HFFc6 (cell line): ENCODE data around the gene PGBD2. TPM values are rescaled to one million over a fixed set of nuclear protein-coding genes. Genes with fewer than 3 reads are reported as not detected.

Experiments
- total RNA-seq, 6 experiments: library from RNA; stranded (reverse); fragmentation: NEBNext Ultra II Directional; extraction: Animal tissue kit (Norgen Biotek cat#: 25700); gene quantifications; 2 replicates in 1 of 6; 3 replicates in 5 of 6; pipeline ENCODE4 v1.2.3, GENCODE V29; 2021

Gene PGBD2
- total RNA-seq, 6 experiments from 2014 or later = 3.4 to 4.7 (median 3.6) TPM

Other genes with a start within 250 kb of the PGBD2 start
- gene OR14I1, start 203.5 kb upstream of the PGBD2 start, total RNA-seq = not detected
- under 1 TPM in 4 of 6 experiments, not detected in 2; 0.14 to 0.58 (median 0.25) TPM for gene LYPD8, start 150.5 kb upstream of the PGBD2 start, total RNA-seq
- gene SH3BP5L, start 80.3 kb upstream of the PGBD2 start, total RNA-seq = 10 to 100 TPM; 29.8 to 42.1 (median 32.2) TPM
- gene ZNF672, start 68.0 kb upstream of the PGBD2 start, total RNA-seq = 10 to 100 TPM; 13.8 to 20.8 (median 17.6) TPM
- gene ZNF692, start 47.1 kb upstream of the PGBD2 start, total RNA-seq = 10 to 100 TPM; 18.4 to 28.9 (median 21.1) TPM